GM19351 (cell line): ENCODE data around the gene RABGAP1L.

Source experiments
- ATAC-seq: cut with Tn5 transposase; IDR thresholded peaks from one replicate; pipeline ENCODE4 v1.9.1; 2021; ENCODE audit warnings: mild to moderate bottlenecking, moderate library complexity; ENCODE audit not compliant: unreplicated experiment

Gene RABGAP1L

GRCh38 chr1:174968750-174969244 lies 809.5 kb downstream of the RABGAP1L start:
- ATAC-seq = peak; percentile 79

- ATAC-seq = peak; percentile 55
Observed at GRCh38 chr1:174969977-174970376, 810.7 kb downstream of the RABGAP1L start.

- no peak for ATAC-seq
Observed at GRCh38 chr1:174971466-174971865, 812.1 kb downstream of the RABGAP1L start.

GRCh38 chr1:174971902-174972301 lies 812.6 kb downstream of the RABGAP1L start:
- no peak for ATAC-seq

GRCh38 chr1:174974711-174975119 lies 815.4 kb downstream of the RABGAP1L start:
- no peak for ATAC-seq

- no peak for ATAC-seq
Observed at GRCh38 chr1:174975764-174976163, 816.4 kb downstream of the RABGAP1L start.

GRCh38 chr1:174976436-174977108 lies 817.3 kb downstream of the RABGAP1L start:
- no peak for ATAC-seq

GRCh38 chr1:174982971-174983689 lies 823.8 kb downstream of the RABGAP1L start:
- ATAC-seq = no peak

GRCh38 chr1:174984952-174985351 lies 825.6 kb downstream of the RABGAP1L start:
- no peak for ATAC-seq

GRCh38 chr1:174988539-174988938 lies 829.2 kb downstream of the RABGAP1L start:
- no peak for ATAC-seq

GRCh38 chr1:174988986-174989385 lies 829.7 kb downstream of the RABGAP1L start:
- ATAC-seq = peak; percentile 51

- no peak for ATAC-seq
Observed at GRCh38 chr1:174989536-174990220, 830.4 kb downstream of the RABGAP1L start.

GRCh38 chr1:174990382-174990999 lies 831.2 kb downstream of the RABGAP1L start:
- ATAC-seq = peak; percentile 54

- no peak for ATAC-seq
Observed at GRCh38 chr1:174991473-174991872, 832.2 kb downstream of the RABGAP1L start.

GRCh38 chr1:174995121-174995520 lies 835.8 kb downstream of the RABGAP1L start:
- no peak for ATAC-seq

GRCh38 chr1:174995916-174996315 lies 836.6 kb downstream of the RABGAP1L start:
- no peak for ATAC-seq

GRCh38 chr1:174996476-174996875 lies 837.2 kb downstream of the RABGAP1L start:
- no peak for ATAC-seq

- no peak for ATAC-seq
Observed at GRCh38 chr1:174997041-174997440, 837.7 kb downstream of the RABGAP1L start.

GRCh38 chr1:174998569-174999215 lies 839.4 kb downstream of the RABGAP1L start:
- ATAC-seq = no peak

GRCh38 chr1:174999216-174999935 lies 840.1 kb downstream of the RABGAP1L start:
- ATAC-seq = peak; percentile 75
